Activated T-cell treated with anti-CD3 and anti-CD28 coated beads, Interleukin-2, amount 50 U/mL, for 4 hours (primary cell): ENCODE results near the gene PSG3. TPM values are rescaled to one million over a fixed set of nuclear protein-coding genes. Genes with fewer than 3 reads are reported as not detected.
"Not testable (repeated sequence)": the region's sequence is repeated elsewhere in the genome, so short reads cannot be mapped to it uniquely, and the experiment has no call there.

ENCODE experiments used
- ATAC-seq, 2 donors: fragments of 200-7000 bp; cut with Tn5 transposase; one replicate each; pipeline ENCODE4 v1.10.0; 2021
- DNase-seq: peaks from one replicate; pipeline ENCODE4 v3.0.0-alpha.2; 2020
- H3K27me3 Mint-ChIP-seq: one replicate; pipeline ENCODE4 v1.8.0; 2021; ENCODE audit warnings: low read depth, mixed read lengths
- H3K36me3 Mint-ChIP-seq: one replicate; pipeline ENCODE4 v1.8.0; 2022; ENCODE audit warnings: mixed read lengths; ENCODE audit not compliant: insufficient read depth
- H3K4me1 Mint-ChIP-seq: one replicate; pipeline ENCODE4 v1.8.0; 2021; ENCODE audit warnings: low read depth, mixed read lengths
- H3K4me3 Mint-ChIP-seq: one replicate; pipeline ENCODE4 v1.8.0; 2021; ENCODE audit warnings: mild to moderate bottlenecking, moderate library complexity, mixed read lengths
- H3K9me3 Mint-ChIP-seq: one replicate; pipeline ENCODE4 v1.8.0; 2021; ENCODE audit warnings: mixed read lengths
- total RNA-seq, 3 donors: library from RNA; stranded (reverse); gene quantifications; one replicate each; pipeline ENCODE4 v1.2.1, GENCODE V29; 2021

PSG3 gene
- not detected for total RNA-seq

DNA sequence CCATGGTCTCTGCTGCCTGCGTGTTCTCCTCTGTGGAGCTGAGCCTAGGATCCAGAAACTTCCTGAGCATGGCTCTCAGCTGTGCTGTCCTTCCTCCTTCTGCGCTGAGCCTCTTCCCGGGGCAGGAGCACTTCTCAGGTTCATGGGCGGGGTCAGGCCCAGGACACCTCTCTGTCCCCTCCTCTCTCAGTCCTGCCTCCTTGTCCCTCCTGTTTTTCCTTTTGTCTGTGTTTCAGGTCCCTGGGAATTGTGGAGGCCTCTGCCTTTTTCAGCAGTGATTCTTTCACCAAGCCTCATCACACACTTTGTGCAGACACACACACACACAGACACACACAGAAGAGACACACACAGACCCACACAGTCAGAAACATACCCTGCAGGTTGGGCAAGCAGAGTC is at the start of gene PSG3:
Gene PSG3 (minus strand): TSS at position 101 of the 400 bp plus-strand sequence. CDS start 97 bp downstream, at position 4.
- ATAC-seq, H3K9me3 Mint-ChIP-seq, H3K4me1 Mint-ChIP-seq, H3K36me3 Mint-ChIP-seq, H3K4me3 Mint-ChIP-seq, DNase-seq: not testable (repeated sequence)
- peaks cover 26% of the 10 kb centered on the region for H3K27me3 Mint-ChIP-seq

DNA sequence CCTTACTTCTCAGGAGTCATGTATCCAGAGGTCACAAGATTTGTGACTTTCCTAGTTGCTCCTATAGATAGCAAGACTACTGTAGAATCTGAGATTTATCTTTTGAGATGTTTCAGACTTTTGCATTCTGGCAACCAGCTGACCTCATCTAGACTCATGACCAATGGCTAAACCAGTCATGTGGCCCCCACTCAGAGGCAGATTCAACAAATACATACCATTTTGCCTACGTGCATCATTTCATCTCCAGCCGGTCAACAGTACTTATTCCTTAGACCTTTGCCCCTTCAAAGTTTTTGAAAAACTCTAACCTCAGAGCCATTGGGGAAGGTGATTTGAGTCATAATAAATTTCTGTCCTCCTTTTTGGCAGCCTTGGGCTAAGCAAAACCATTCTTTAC is 48.5 kb upstream of the PSG3 start:
- H3K9me3 Mint-ChIP-seq, result peaks cover 20% of the 10 kb centered on the region
- H3K4me1 Mint-ChIP-seq, H3K36me3 Mint-ChIP-seq, H3K27me3 Mint-ChIP-seq, H3K4me3 Mint-ChIP-seq, DNase-seq, ATAC-seq: not testable (repeated sequence)

DNA sequence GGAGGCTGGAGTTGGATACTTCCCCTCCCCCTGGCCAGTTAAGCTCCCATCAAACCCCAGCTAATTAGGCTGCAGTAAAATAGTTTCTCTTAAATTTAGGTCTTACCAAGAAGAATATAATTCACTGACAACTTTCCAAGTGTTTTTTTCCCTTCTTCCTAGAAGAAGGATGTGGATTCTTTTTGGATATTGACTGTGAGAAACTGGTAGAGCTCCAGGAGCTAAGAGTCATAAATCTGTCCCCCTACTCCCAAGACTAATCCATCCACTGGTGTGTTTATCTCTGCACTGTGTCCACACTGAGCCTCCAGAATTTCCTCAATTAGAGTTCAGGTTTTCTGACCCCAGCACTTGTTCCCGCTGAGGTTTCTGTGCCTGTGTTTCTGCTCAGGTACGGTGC is 47.5 kb upstream of the PSG3 start:
- DNase-seq, H3K4me3 Mint-ChIP-seq, H3K36me3 Mint-ChIP-seq, H3K9me3 Mint-ChIP-seq, ATAC-seq, H3K4me1 Mint-ChIP-seq: not testable (repeated sequence)
- peaks cover 11% of the 10 kb centered on the region for H3K27me3 Mint-ChIP-seq

DNA sequence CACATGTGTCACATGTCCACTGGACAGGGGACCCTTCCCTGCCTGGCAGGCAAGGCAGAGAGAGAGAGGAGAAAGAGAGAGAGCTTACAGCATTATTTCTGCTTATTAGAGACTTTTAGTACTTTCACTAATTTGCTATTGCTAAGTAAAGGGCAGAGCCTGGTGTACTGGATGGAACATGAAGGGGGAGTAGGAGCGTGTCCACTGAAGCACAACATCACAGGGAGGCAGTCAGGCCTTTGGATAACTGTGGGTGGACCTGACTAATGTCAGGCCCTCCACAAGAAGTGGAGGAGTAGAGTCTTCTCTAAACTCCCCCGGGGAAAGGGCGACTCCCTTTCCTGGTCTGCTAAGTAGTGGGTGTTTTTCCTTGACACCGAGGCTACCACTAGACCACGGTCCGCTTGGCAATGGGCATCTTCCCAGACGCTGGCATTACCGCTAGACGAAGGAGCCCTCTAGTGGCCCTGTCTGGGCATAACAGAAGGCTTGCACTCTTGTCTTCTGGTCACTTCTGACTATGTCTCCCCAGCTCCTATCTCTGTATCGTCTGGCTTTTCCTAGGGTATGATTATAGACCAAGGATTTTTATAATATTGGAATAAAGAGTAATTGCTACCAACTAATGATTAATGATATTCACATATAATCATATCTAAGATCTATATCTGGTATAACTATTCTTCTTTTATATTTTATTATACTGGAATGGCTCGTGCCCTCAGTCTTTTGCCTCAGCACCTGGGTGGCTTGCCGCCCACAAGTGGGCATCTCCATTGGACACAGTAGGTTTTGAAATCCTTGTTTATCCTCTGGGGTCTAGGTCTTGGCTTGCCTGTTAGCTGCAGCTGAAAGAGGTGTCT is 36.7 kb upstream of the PSG3 start:
- H3K4me1 Mint-ChIP-seq, H3K4me3 Mint-ChIP-seq, ATAC-seq, H3K36me3 Mint-ChIP-seq, H3K9me3 Mint-ChIP-seq: not testable (repeated sequence)
- peaks cover 56% of the 10 kb centered on the region for H3K27me3 Mint-ChIP-seq
- peak; percentile 8 for DNase-seq

DNA sequence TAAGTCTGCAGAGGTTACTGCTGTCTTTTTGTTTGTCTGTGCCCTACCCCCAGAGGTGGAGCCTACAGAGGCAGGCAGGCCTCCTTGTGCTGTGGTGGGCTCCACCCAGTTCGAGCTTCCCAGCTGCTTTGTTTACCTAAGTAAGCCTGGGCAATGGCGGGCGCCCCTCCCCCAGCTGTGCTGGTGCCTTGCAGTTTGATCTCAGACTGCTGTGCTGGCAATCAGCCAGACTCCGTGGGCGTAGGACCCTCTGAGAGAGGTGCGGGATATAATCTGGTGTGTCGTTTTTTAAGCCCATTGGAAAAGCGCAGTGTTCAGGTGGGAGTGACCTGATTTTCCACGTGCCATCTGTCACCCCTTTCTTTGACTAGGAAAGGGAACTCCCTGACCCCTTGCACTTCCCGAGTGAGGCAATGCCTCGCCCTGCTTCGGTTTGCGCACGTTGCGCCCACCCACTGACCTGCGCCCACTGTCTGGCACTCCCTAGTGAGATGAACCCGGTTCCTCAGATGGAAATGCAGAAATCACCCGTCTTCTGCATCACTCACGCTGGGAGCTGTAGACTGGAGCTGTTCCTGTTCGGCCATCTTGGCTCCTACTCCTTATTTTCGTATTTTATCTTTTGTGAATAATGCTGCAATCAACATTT is 34.4 kb upstream of the PSG3 start:
- H3K9me3 Mint-ChIP-seq, DNase-seq, H3K36me3 Mint-ChIP-seq, H3K4me3 Mint-ChIP-seq, ATAC-seq, H3K4me1 Mint-ChIP-seq: not testable (repeated sequence)
- H3K27me3 Mint-ChIP-seq, result peaks cover 46% of the 10 kb centered on the region

DNA sequence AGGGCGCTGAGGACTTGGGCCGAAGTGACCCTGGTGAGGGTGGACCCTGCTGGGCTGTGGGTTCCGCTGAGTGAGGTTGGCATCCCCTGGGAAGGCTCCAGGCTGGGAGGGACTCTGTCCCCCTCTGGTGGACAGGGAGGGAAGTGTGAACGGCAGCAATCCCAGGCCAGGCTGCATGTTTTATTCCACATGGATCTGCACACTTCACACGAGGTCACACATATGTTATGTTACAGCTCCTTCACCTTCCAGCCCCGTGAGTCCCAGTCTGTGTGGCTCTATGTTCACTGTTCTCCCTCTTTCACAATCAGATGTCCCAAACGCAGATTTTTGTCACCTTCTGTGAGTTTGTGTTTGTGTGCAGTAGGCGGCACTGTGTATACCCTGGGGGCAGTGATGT is 27.0 kb upstream of the PSG3 start:
- not testable (repeated sequence) for H3K4me1 Mint-ChIP-seq, DNase-seq, H3K4me3 Mint-ChIP-seq, H3K36me3 Mint-ChIP-seq, H3K9me3 Mint-ChIP-seq, ATAC-seq
- H3K27me3 Mint-ChIP-seq, result peaks cover 16% of the 10 kb centered on the region

DNA sequence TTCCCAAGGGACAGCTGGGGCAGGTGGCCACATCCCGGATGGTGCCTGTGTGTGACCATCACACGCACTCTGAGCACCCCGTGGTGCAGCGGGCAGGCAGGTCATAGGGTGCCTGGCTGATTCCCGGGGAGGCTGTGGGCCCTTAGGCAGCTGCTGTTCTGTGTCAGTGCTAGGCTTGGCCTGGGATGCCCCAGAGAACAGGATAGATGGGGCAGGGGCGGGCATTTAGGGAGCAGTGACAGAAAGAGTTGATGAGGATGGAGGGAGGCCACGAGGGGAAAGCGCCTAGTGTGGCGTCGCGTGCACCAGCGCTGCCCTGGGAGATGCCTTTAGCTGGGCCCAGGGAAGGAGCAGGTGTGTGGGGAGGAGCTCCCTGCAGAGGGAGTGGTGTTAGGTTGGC is 26.6 kb upstream of the PSG3 start:
- not testable (repeated sequence) for DNase-seq, ATAC-seq, H3K36me3 Mint-ChIP-seq, H3K4me3 Mint-ChIP-seq, H3K9me3 Mint-ChIP-seq, H3K4me1 Mint-ChIP-seq
- peaks cover 12% of the 10 kb centered on the region for H3K27me3 Mint-ChIP-seq

DNA sequence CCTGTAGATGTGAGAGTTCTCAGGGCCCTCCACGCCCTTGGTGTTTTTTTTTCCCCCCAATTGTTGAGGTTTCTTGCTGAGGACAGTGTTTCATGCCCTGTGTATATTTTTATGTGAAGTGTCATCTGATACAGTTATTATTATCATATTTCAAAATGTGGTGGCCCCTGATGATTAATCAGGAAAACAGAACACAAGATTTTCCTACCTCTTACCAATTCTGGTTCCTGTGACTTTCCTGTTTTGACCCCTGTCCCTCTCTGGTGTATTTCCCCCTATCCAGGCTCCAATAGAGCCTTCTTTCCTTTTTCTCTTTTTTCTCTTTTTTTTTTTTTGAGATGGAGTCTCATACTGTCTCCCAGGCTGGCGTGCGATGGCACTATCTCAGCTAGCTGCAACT is 24.6 kb upstream of the PSG3 start:
- no peak for DNase-seq
- no peak overlapping the region for H3K4me3 Mint-ChIP-seq
- H3K9me3 Mint-ChIP-seq, result peaks cover 3% of the 10 kb centered on the region
- no peaks in the 10 kb centered on the region for H3K36me3 Mint-ChIP-seq
- ATAC-seq, result no peak
- H3K27me3 Mint-ChIP-seq, result peaks cover 14% of the 10 kb centered on the region
- H3K4me1 Mint-ChIP-seq, result no peaks in the 10 kb centered on the region

DNA sequence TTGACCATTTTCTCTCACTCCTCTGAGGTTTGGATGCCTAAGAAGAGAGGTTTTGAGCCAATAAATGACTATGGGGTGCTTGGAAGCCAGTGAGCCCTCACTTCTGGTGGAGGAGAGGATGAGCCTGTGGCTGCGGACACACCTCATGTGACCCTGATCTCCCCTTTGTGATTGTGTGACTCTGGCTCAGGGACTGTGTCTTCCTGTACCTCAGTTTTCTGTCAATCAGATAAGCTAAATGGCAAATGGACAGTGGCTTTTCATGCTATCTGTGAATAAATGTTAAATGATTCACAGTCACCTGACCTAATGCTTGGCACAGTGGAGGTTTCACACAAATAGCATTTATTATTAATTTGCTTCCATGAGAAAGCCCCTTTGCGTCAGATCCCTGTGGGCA is 22.5 kb upstream of the PSG3 start:
- H3K27me3 Mint-ChIP-seq, result peaks cover 14% of the 10 kb centered on the region
- no peak for DNase-seq
- H3K4me1 Mint-ChIP-seq, result no peaks in the 10 kb centered on the region
- no peaks in the 10 kb centered on the region for H3K36me3 Mint-ChIP-seq
- H3K9me3 Mint-ChIP-seq, result no peaks in the 10 kb centered on the region
- no peak for ATAC-seq
- no peak overlapping the region for H3K4me3 Mint-ChIP-seq

DNA sequence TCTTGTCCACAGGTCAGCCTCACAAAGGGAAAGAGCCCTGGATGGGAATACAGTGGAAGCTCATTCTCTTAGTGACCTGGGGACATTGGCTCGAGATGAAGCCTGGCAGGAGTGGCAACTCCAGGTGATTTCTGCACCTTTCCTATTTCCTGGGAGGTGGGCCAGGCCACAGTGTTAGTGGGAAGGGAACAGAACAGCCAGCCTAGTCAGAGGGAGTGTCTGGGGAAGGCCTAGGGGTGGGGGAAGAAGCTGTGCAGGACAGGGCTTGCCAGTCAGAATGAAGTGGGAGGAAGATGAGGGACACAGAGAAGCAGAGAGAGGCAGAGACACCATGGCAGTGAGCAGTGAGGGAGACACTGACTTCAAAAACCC is 21.6 kb upstream of the PSG3 start:
- not testable (repeated sequence) for H3K36me3 Mint-ChIP-seq, DNase-seq, H3K4me1 Mint-ChIP-seq, ATAC-seq, H3K9me3 Mint-ChIP-seq, H3K4me3 Mint-ChIP-seq
- H3K27me3 Mint-ChIP-seq, result peaks cover 14% of the 10 kb centered on the region

DNA sequence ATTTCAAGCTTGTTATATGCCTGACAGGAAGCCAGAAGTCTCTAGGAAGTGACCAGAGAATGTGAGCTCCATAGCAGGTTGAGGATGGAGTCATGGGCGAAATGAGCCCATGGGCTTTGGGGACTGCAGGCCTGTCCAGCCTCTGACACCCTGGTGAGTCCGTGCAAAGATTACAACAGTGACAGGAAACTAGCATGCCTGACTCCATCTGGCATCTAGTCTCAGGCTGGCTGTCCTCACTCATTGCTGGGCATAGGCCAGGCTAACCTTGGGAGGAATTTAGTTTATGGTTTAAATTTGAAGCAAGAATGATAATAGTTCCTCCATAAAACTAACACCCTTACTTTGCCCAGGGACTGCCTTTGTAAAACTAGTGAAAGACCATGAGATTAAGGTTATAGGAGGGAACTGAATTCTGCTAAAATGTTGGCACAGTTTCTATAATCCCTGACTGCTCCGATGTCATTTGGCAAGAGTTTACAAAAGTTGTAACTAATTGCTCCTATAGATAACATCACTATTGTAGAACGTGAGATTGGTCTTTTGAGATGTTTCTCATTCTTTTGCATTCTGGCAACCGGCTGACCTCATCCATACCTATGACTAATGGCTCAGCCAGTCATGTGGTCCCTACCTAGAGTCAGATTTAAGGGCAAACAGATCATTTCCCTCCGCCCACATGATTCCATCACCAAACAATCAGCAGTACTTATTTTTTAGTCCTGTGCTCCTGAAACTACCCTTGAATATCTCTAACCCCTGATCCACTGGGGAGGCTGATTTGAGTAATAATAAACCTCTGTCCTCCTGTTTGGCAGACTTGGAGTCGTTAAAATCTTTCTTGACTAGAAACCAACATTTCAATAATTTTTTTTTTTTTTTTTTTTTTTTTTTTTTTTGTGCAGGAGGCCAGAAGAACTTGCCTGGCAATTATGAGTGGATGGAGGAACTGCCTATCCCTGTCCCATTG is 21.0 kb upstream of the PSG3 start:
- not testable (repeated sequence) for H3K4me3 Mint-ChIP-seq, H3K4me1 Mint-ChIP-seq, H3K36me3 Mint-ChIP-seq, H3K9me3 Mint-ChIP-seq, ATAC-seq, DNase-seq
- H3K27me3 Mint-ChIP-seq, result peaks cover 11% of the 10 kb centered on the region

DNA sequence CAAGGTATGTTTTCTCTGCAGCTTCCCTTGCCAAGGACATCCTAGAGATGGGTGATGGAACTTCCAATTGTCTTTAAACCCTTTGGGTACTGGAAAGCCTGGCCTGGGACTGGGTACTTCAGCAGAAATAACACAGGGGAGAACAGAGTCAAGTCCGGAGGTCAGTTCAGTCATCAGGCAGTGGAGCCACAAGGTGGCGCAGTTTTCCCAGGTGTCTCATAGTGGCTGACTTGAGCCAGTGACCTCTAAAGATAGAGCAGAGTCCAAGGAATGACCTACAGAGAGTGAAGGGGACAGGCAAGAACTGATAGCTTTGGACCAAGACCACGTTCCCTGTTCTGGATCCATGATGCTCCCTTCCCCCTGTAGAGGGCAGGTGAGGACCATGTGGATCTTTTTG is 18.4 kb upstream of the PSG3 start:
- ATAC-seq, H3K4me1 Mint-ChIP-seq, H3K36me3 Mint-ChIP-seq, DNase-seq, H3K9me3 Mint-ChIP-seq, H3K4me3 Mint-ChIP-seq: not testable (repeated sequence)
- H3K27me3 Mint-ChIP-seq, result peaks cover 13% of the 10 kb centered on the region

DNA sequence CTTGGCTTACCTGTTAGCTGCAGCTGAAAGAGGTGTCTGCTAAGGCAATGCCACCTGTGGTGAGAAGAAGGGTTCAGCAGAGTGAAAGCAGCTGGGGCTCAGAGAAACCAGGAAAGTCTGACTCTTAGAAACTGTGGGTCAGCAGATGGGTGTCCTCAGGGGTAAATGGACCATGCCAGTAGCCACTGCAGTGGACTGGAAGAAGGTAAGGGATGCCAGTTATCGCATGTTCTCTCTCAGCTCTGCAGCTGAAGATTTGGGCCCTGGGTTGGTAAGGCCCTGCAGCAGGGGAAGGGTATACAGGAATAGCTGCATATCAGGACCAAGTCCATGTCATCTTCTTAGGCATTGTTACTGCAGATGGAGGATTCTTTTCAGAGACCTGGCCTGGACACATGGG is 12.0 kb upstream of the PSG3 start:
- H3K4me3 Mint-ChIP-seq, DNase-seq, ATAC-seq, H3K9me3 Mint-ChIP-seq, H3K4me1 Mint-ChIP-seq, H3K36me3 Mint-ChIP-seq: not testable (repeated sequence)
- H3K27me3 Mint-ChIP-seq, result peaks cover 40% of the 10 kb centered on the region
